H9 (cell line): Measurements from ENCODE around the gene RPP38. TPM values are rescaled to one million over a fixed set of nuclear protein-coding genes. Genes with fewer than 3 reads are reported as not detected.

Experiments
- DNase-seq: peaks from one replicate; pipeline ENCODE4 v3.0.0-alpha.2; 2017
- H2AFZ ChIP-seq: one replicate; pipeline ENCODE4 v1.6.1; 2013; ENCODE audit warnings: mild to moderate bottlenecking, low read length, control low read depth, moderate library complexity
- H2AK5ac ChIP-seq: 2 replicates; pipeline ENCODE4 v1.6.1; 2013; ENCODE audit warnings: low read length, control low read depth, mixed read lengths; ENCODE audit not compliant: insufficient read length
- H2BK120ac ChIP-seq: one replicate; pipeline ENCODE4 v1.6.1; 2013; ENCODE audit warnings: low read depth, mild to moderate bottlenecking, low read length, control low read depth, inconsistent platforms; ENCODE audit not compliant: poor library complexity, severe bottlenecking
- H2BK12ac ChIP-seq: 2 replicates; pipeline ENCODE4 v1.6.1; 2013; ENCODE audit warnings: low read length, control low read depth, mixed read lengths, low read depth; ENCODE audit not compliant: insufficient read length
- H2BK15ac ChIP-seq: 2 replicates; pipeline ENCODE4 v1.6.1; 2013; ENCODE audit warnings: low read depth, low read length, control low read depth
- H2BK20ac ChIP-seq: one replicate; pipeline ENCODE4 v1.6.1; 2013; ENCODE audit warnings: low read depth, mild to moderate bottlenecking, low read length, control low read depth, inconsistent platforms; ENCODE audit not compliant: poor library complexity, severe bottlenecking
- H2BK5ac ChIP-seq: 2 replicates; pipeline ENCODE4 v1.6.1; 2013; ENCODE audit warnings: low read length, control low read depth, mixed read lengths; ENCODE audit not compliant: insufficient read length
- H3K14ac ChIP-seq: 2 replicates; pipeline ENCODE4 v1.6.1; 2013; ENCODE audit warnings: low read length, control low read depth; ENCODE audit not compliant: insufficient read depth
- H3K18ac ChIP-seq: 2 replicates; pipeline ENCODE4 v1.6.1; 2013; ENCODE audit warnings: low read depth, mild to moderate bottlenecking, mixed read lengths, low read length, control low read depth; ENCODE audit not compliant: insufficient read length
- H3K23ac ChIP-seq: 2 replicates; pipeline ENCODE4 v1.6.1; 2013; ENCODE audit warnings: low read length, control low read depth, mixed read lengths, low read depth; ENCODE audit not compliant: insufficient read length
- H3K23me2 ChIP-seq: 2 replicates; pipeline ENCODE4 v1.6.1; 2013; ENCODE audit warnings: low read depth, mild to moderate bottlenecking, mixed read lengths, low read length, control low read depth; ENCODE audit not compliant: insufficient read length, poor library complexity, severe bottlenecking
- H3K27ac ChIP-seq: 2 replicates; pipeline ENCODE4 v1.5.1; 2013; ENCODE audit warnings: low read length, control low read depth, mixed read lengths, low read depth; ENCODE audit not compliant: insufficient read length
- H3K27me3 ChIP-seq: 2 replicates; pipeline ENCODE4 v1.6.1; 2013; ENCODE audit warnings: low read length, control low read depth, inconsistent platforms; ENCODE audit not compliant: insufficient read depth
- H3K4ac ChIP-seq: 2 replicates; pipeline ENCODE4 v1.6.1; 2013; ENCODE audit warnings: low read depth, mild to moderate bottlenecking, control low read depth, inconsistent platforms, low read length, moderate library complexity
- H3K4me1 ChIP-seq: 2 replicates; pipeline ENCODE4 v1.6.1; 2013; ENCODE audit warnings: low read length, control low read depth, inconsistent platforms; ENCODE audit not compliant: insufficient read depth
- H3K4me2 ChIP-seq: 2 replicates; pipeline ENCODE4 v1.6.1; 2013; ENCODE audit warnings: low read length, control low read depth, mixed read lengths; ENCODE audit not compliant: insufficient read length, insufficient read depth
- H3K56ac ChIP-seq: 2 replicates; pipeline ENCODE4 v1.6.1; 2013; ENCODE audit warnings: low read depth, mild to moderate bottlenecking, mixed read lengths, low read length, control low read depth; ENCODE audit not compliant: insufficient read length
- H3K79me1 ChIP-seq: 2 replicates; pipeline ENCODE4 v1.6.1; 2013; ENCODE audit warnings: low read depth, mild to moderate bottlenecking, moderate library complexity, low read length, control low read depth, inconsistent platforms; ENCODE audit not compliant: insufficient read depth, poor library complexity, severe bottlenecking
- H3K79me2 ChIP-seq: 2 replicates; pipeline ENCODE4 v1.6.1; 2013; ENCODE audit warnings: low read length, control low read depth, inconsistent platforms; ENCODE audit not compliant: insufficient read depth
- H3K9ac ChIP-seq: 2 replicates; pipeline ENCODE4 v1.6.1; 2013; ENCODE audit warnings: low read length, control low read depth, mixed read lengths; ENCODE audit not compliant: insufficient read length; ENCODE audit errors: extremely low read depth
- H3K9me3 ChIP-seq: one replicate; pipeline ENCODE4 v1.6.1; 2013; ENCODE audit warnings: low read depth, low read length, inconsistent platforms; ENCODE audit not compliant: control insufficient read depth
- H3T11ph ChIP-seq: one replicate; pipeline ENCODE4 v1.6.1; 2013; ENCODE audit warnings: mild to moderate bottlenecking, low read length, control low read depth, inconsistent platforms
- H4K20me1 ChIP-seq: one replicate; pipeline ENCODE4 v1.6.1; 2013; ENCODE audit not compliant: control insufficient read depth, insufficient read length, insufficient read depth
- H4K5ac ChIP-seq: 2 replicates; pipeline ENCODE4 v1.6.1; 2013; ENCODE audit warnings: low read depth, mild to moderate bottlenecking, mixed read lengths, low read length, control low read depth; ENCODE audit not compliant: insufficient read length
- H4K8ac ChIP-seq: replicated peaks from 2 replicates; pipeline ENCODE4 v1.6.1; 2013; ENCODE audit warnings: low read length, control low read depth, mixed read lengths, low read depth; ENCODE audit not compliant: insufficient read length
- H4K91ac ChIP-seq: 2 replicates; pipeline ENCODE4 v1.6.1; 2013; ENCODE audit warnings: low read depth, mild to moderate bottlenecking, moderate library complexity, mixed read lengths, low read length, control low read depth; ENCODE audit not compliant: insufficient read length
- H3K27ac Mint-ChIP-seq, 3 experiments: 2 replicates in 2 of 3; 3 replicates in 1 of 3; pipeline ENCODE4 v1.8.0; 2020 to 2021; ENCODE audit warnings: mixed read lengths in 3 of 3, mild to moderate bottlenecking in 1 of 3, moderate library complexity in 1 of 3
- H3K27me3 Mint-ChIP-seq: 2 replicates; pipeline ENCODE4 v1.8.0; 2021; ENCODE audit warnings: low read depth, mild to moderate bottlenecking, moderate library complexity, mixed read lengths
- H3K36me3 Mint-ChIP-seq, 3 experiments: 2 replicates in 2 of 3; 3 replicates in 1 of 3; pipeline ENCODE4 v1.8.0; 2020 to 2021; ENCODE audit warnings: low read depth in 3 of 3, mixed read lengths in 3 of 3; ENCODE audit not compliant: insufficient read depth in 1 of 3
- H3K4me1 Mint-ChIP-seq, 2 experiments: 2 replicates each; pipeline ENCODE4 v1.8.0; 2020; ENCODE audit warnings: mixed read lengths in 2 of 2
- H3K4me3 Mint-ChIP-seq, 2 experiments: 2 replicates in 1 of 2; 3 replicates in 1 of 2; pipeline ENCODE4 v1.8.0; 2020 to 2021; ENCODE audit warnings: mild to moderate bottlenecking in 2 of 2, mixed read lengths in 2 of 2, moderate library complexity in 1 of 2
- H3K9me3 Mint-ChIP-seq, 2 experiments: 2 replicates in 1 of 2; 3 replicates in 1 of 2; pipeline ENCODE4 v1.8.0; 2020; ENCODE audit warnings: mild to moderate bottlenecking in 2 of 2, mixed read lengths in 2 of 2, moderate library complexity in 1 of 2
- CTCF ChIP-seq: fragments of 200-600 bp; sonication (generic); conservative IDR thresholded peaks from 3 replicates; pipeline ENCODE4 v1.8.0; 2021; ENCODE audit warnings: antibody characterized with exemption, mild to moderate bottlenecking
- WGBS: extraction: QIAGEN DNeasy Blood & Tissue Kit; methylation state at CpG from one replicate; pipeline ENCODE4 v1.1.7; 2013; ENCODE audit warnings: missing lambda C conversion rate, low lambda C conversion rate, mixed read lengths; ENCODE audit not compliant: insufficient read length; ENCODE audit errors: extremely low coverage; 5-methylcytosine and 5-hydroxymethylcytosine counted together
- total RNA-seq: library from RNA; stranded (reverse); gene quantifications from 2 replicates; pipeline ENCODE4 v1.2.1, GENCODE V29; 2021

RPP38 gene
- total RNA-seq, 1 experiment from 2014 or later, result 26.6 TPM

- DNase-seq, result no peak
- no peak overlapping the region for H4K5ac ChIP-seq
- WGBS, result no CpG with 5 or more reads among the region's 9 CpGs
Measured at GRCh38 chr10:15103513-15103912, 6.4 kb downstream of the RPP38 start.

More at GRCh38 chr10:15103513-15103912, 6.4 kb downstream of the RPP38 start:
- Histone ChIP-seq H3T11ph (no peak overlapping the region), H3K14ac (no peak overlapping the region), H2BK15ac (no peak overlapping the region), H2AK5ac (no peak overlapping the region), H3K23me2 (no peaks in the 10 kb centered on the region), H3K9me3 (no peaks in the 10 kb centered on the region), H2BK20ac (no peak overlapping the region), H3K4me2 (no peak overlapping the region), H3K23ac (no peak overlapping the region), H3K4me1 (no peaks in the 10 kb centered on the region), H3K79me2 (peaks cover 10% of the 10 kb centered on the region; the same call in 1 of the 2 replicates), H2BK5ac (no peak overlapping the region), H4K20me1 (no peaks in the 10 kb centered on the region), H3K18ac (no peak overlapping the region), H3K27me3 (no peaks in the 10 kb centered on the region; the same call in 1 of the 2 replicates), H3K27ac (no peak overlapping the region), H3K4ac (no peak overlapping the region), H4K91ac (no peak overlapping the region), H3K56ac (no peak overlapping the region), H2BK12ac (no peak overlapping the region), H2BK120ac (no peak overlapping the region), H3K9ac (no peak overlapping the region), H2AFZ (no peak overlapping the region), H3K79me1 (peaks cover 6% of the 10 kb centered on the region), H4K8ac (no peak overlapping the region)
- H3K36me3 Mint-ChIP-seq, result peaks cover 16 to 63% (median 54%) of the 10 kb centered on the region in 3 experiments; a peak in 6 of 7 replicates
- H3K4me3 Mint-ChIP-seq, result no peak overlapping the region
- H3K4me1 Mint-ChIP-seq, result peaks cover 5% of the 10 kb centered on the region in 2 experiments
- H3K27ac Mint-ChIP-seq, result 0 out of 7 replicates have a peak overlapping the region, but pooled peaks of 1 of the 3 experiments have one; percentile 29
- no peaks in the 10 kb centered on the region for H3K27me3 Mint-ChIP-seq
- no peaks in the 10 kb centered on the region for H3K9me3 Mint-ChIP-seq
- no peak for TF ChIP-seq CTCF
